Right lobe of liver (tissue), 6 donors: ENCODE data around the gene ZNF276. TPM values are rescaled to one million over a fixed set of nuclear protein-coding genes. Genes with fewer than 3 reads are reported as not detected.
"Not testable (repeated sequence)": the region's sequence is repeated elsewhere in the genome, so short reads cannot be mapped to it uniquely, and the experiment has no call there.

Experiments
- ATAC-seq, 4 donors: fragments of 200-7000 bp; cut with Tn5 transposase; one replicate each; pipeline ENCODE4 v1.9.1; 2020; ENCODE audit warnings: mild to moderate bottlenecking in 4 of 4, moderate library complexity in 4 of 4
- DNase-seq, 3 donors: peaks; one replicate each; pipeline ENCODE4 v3.0.0-alpha.2; 2020
- H3K27ac ChIP-seq, 3 donors: fragments of 200-600 bp; one replicate each; pipeline ENCODE4 v1.8.0; 2022
- H3K27me3 ChIP-seq, 2 donors: fragments of 200-600 bp; one replicate each; pipeline ENCODE4 v1.8.0; 2022
- H3K36me3 ChIP-seq, 4 donors: fragments of 200-600 bp; sonication (generic) in 1 of 4; one replicate each; pipeline versions ENCODE4 v1.5.1 to v1.8.0; 2017 to 2022; ENCODE audit warnings: control low read depth in 1 of 4
- H3K4me1 ChIP-seq, 4 donors: fragments of 200-600 bp; sonication (generic) in 1 of 4; one replicate each; pipeline versions ENCODE4 v1.5.1 to v1.8.0; 2017 to 2022; ENCODE audit warnings: control low read depth in 1 of 4
- H3K4me3 ChIP-seq, 3 donors: fragments of 200-600 bp; one replicate each; pipeline ENCODE4 v1.8.0; 2022
- H3K9me3 ChIP-seq, 4 donors: fragments of 200-600 bp; sonication (generic) in 1 of 4; one replicate each; pipeline versions ENCODE4 v1.5.1 to v1.8.0; 2017 to 2022; ENCODE audit warnings: control low read depth in 1 of 4
- POLR2A ChIP-seq: fragments of 450-650 bp; IDR thresholded peaks from one replicate; pipeline ENCODE4 v1.6.1; 2017; ENCODE audit warnings: antibody characterized with exemption, mild to moderate bottlenecking
- WGBS: methylation state at CpG from one replicate; pipeline ENCODE4 v1.1.6; 2018; ENCODE audit warnings: low coverage, low lambda C conversion rate; ENCODE audit not compliant: insufficient coverage; ENCODE audit errors: missing lambda C conversion rate; 5-methylcytosine and 5-hydroxymethylcytosine counted together
- intact Hi-C, 2 donors: fragments of 100-400 bp; cut with DNase I; formaldehyde crosslinking; loops; one replicate each; pipeline versions ENCODE4 v1.11.2 to v1.14.1; 2022
- long read RNA-seq: library from polyadenylated mRNA; unstranded; transcript quantifications from one replicate; pipeline ENCODE4 v2.0.0, GENCODE V29; 2019
- total RNA-seq, 6 experiments: library from RNA; depleted of rRNA in 2 of 6; stranded (reverse); fragments of >200 nt in 2 of 6; fragmentation: NEBNext Ultra II Directional in 3 of 6; extraction: Animal tissue kit (Norgen Biotek cat#: 25700) in 3 of 6; gene quantifications; one replicate each; pipeline versions ENCODE4 v1.1.0 to v1.2.4, GENCODE V29; 2016 to 2023
- TF ChIP-seq, protein P1 (sequence below), 4 donors: fragments of 200-600 bp in 3 of 4; fragments of 450-650 bp in 1 of 4; IDR thresholded peaks; one replicate each; pipeline versions ENCODE4 v1.5.1 to v1.8.0; 2016 to 2022; ENCODE audit warnings: antibody characterized with exemption in 4 of 4, mild to moderate bottlenecking in 2 of 4
- donor health status: DM: no; HTN: yes; CAD: no.
- donor health status: DM: no; HTN: no; CAD: no.
- donor health status: DM: no; HTN: no; CAD: no.
- donor health status: DM: no; HTN: yes; CAD: no.
- donor health status: DM: no; HTN: yes; CAD: no.

ZNF276 gene, protein sequence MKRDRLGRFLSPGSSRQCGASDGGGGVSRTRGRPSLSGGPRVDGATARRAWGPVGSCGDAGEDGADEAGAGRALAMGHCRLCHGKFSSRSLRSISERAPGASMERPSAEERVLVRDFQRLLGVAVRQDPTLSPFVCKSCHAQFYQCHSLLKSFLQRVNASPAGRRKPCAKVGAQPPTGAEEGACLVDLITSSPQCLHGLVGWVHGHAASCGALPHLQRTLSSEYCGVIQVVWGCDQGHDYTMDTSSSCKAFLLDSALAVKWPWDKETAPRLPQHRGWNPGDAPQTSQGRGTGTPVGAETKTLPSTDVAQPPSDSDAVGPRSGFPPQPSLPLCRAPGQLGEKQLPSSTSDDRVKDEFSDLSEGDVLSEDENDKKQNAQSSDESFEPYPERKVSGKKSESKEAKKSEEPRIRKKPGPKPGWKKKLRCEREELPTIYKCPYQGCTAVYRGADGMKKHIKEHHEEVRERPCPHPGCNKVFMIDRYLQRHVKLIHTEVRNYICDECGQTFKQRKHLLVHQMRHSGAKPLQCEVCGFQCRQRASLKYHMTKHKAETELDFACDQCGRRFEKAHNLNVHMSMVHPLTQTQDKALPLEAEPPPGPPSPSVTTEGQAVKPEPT
- total RNA-seq = 10 to 100 TPM in 2 of 6 experiments, 1 to 10 TPM in 4; 6.9 to 13.4 (median 9.1) TPM
- long read RNA-seq, full-length matches to known transcripts = 2 of 2 reads
- long read RNA-seq, partial matches to known transcripts = 0 of 2 reads
- long read RNA-seq, other reads (novel, unspliced or antisense) = 0 of 2 reads

GRCh38 chr16:89720813-89721545, at the start of gene ZNF276, which contains the start of gene VPS9D1:
Gene ZNF276, plus strand, starts transcription at chr16:89721537. Its CDS starts 104 bp downstream, at chr16:89721641.
Gene VPS9D1, minus strand, starts transcription at chr16:89720898. Its CDS starts 37 bp downstream, at chr16:89720861.
- WGBS = 0% methylated on average over 8 of the region's 103 CpGs
- Histone ChIP-seq H3K9me3 (no peaks in the 10 kb centered on the region), H3K4me3 (peak within 1 kb of the TSS; percentile 89 to 98 (median 94)), H3K36me3 (peaks cover 0 to 20% (median 10%) of the 10 kb centered on the region in 4 donors), H3K4me1 (peaks cover 0 to 31% (median 12%) of the 10 kb centered on the region in 4 donors), H3K27ac (peak within 1 kb of the TSS; percentile 90 to 95 (median 95)), H3K27me3 (no peaks in the 10 kb centered on the region)
- intact Hi-C loops = no loop called here
- DNase-seq (peak; percentile 92 to 93 (median 93)), ATAC-seq (peak; percentile 76 to 85 (median 80))
- TF ChIP-seq POLR2A = peak; percentile 56
- TF ChIP-seq, protein P1, sequence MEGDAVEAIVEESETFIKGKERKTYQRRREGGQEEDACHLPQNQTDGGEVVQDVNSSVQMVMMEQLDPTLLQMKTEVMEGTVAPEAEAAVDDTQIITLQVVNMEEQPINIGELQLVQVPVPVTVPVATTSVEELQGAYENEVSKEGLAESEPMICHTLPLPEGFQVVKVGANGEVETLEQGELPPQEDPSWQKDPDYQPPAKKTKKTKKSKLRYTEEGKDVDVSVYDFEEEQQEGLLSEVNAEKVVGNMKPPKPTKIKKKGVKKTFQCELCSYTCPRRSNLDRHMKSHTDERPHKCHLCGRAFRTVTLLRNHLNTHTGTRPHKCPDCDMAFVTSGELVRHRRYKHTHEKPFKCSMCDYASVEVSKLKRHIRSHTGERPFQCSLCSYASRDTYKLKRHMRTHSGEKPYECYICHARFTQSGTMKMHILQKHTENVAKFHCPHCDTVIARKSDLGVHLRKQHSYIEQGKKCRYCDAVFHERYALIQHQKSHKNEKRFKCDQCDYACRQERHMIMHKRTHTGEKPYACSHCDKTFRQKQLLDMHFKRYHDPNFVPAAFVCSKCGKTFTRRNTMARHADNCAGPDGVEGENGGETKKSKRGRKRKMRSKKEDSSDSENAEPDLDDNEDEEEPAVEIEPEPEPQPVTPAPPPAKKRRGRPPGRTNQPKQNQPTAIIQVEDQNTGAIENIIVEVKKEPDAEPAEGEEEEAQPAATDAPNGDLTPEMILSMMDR (IDR thresholded peaks at IDR 0.05) = no peak

DNA sequence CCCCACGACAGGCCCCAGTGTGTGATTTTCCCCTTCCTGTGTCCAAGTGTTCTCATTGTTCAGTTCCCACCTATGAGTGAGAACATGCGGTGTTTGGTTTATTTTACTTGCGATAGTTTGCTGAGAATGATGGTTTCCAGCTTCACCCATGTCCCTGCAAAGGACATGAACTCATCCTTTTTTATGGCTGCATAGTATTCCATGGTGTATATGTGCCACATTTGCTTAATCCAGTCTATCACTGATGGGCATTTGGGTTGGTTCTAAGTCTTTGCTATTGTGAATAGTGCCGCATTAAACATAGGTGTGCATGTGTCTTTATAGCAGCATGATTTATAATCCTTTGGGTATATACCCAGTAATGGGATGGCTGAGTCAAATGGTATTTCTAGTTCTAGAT, 49.8 kb upstream of the ZNF276 start:
- ATAC-seq = not testable (repeated sequence)

DNA sequence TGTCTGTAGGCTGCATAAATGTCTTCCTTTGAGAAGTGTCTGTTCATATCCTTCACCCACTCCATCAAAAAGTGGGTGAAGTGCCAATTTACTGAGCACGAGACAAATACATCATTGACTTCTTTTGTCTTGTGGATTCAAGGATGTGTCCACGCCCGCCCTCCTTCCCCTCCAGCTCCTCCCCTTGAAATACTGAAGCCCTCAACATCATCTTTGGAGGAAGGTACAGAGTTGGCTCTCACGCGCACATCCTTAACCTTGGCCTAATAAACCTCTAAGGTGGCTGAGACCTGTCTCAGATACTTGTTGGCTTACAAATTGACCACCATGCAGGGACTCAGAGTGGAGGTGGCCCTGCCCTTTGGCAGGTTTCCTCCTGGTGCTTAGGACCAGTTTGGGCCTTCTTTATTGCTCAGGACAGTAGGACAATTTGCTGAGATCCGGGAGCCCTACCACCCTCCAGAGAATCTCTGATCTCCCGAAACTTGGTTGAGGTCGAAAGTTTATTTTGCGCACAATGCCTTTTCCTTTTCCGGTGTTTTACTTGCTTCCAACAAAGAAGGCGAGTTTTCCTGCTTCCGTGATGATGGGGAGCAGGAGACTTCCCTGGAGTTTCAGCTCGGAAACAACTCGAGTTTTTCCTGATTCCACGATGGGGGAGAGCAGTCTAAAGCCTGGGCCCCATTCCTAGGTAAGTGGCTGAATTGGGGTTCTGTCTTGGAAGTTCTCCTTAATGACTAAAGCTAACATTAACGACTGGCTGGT, 49.0 kb upstream of the ZNF276 start:
- intact Hi-C loops = no loop called here
- ATAC-seq = no peak
- 86% methylated on average over 16 of the region's 16 CpGs for WGBS
- no peaks in the 10 kb centered on the region for H3K9me3 ChIP-seq
- H3K27me3 ChIP-seq = no peaks in the 10 kb centered on the region
- no peak for DNase-seq
- H3K27ac ChIP-seq = no peak overlapping the region
- peaks cover 0 to 12% (median 0%) of the 10 kb centered on the region in 4 donors for H3K4me1 ChIP-seq
- H3K4me3 ChIP-seq = no peak overlapping the region
- TF ChIP-seq POLR2A = no peak
- TF ChIP-seq, protein P1 (IDR thresholded peaks at IDR 0.05) = no peak
- H3K36me3 ChIP-seq = no peaks in the 10 kb centered on the region

More for the DNA sequence above, 49.8 kb upstream of the ZNF276 start:
- H3K27ac ChIP-seq, H3K4me3 ChIP-seq, H3K27me3 ChIP-seq, DNase-seq, H3K9me3 ChIP-seq, intact Hi-C loops, H3K36me3 ChIP-seq: not testable (repeated sequence)
- WGBS = 97% methylated on average over 4 of the region's 4 CpGs
- peaks cover 0 to 12% (median 0%) of the 10 kb centered on the region in 4 donors for H3K4me1 ChIP-seq

DNA sequence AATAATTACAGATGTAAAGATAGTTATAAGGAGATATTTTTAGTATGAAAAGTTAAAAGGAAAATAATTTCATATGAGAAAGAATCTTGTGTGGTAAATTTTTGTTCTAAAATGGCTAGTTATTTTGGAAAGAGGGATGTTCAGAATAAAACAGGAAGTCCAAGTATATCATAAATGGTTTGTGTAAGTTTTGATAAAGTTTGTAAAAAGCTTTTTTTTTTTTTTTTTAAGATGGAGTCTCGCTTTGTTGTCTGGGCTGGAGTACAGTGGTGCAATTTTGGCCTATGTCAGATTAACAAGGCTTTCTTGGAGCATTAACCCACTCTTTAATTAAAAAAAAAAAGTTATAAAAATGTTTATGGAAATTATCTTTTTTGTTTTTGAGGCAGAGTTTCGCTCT, 43.1 kb upstream of the ZNF276 start:
- no peak for DNase-seq
- intact Hi-C loops = no loop called here
- 93% methylated on average over 2 of the region's 2 CpGs for WGBS
- H3K36me3 ChIP-seq = no peaks in the 10 kb centered on the region
- peaks cover 0 to 1% (median 0%) of the 10 kb centered on the region in 4 donors for H3K4me1 ChIP-seq
- TF ChIP-seq POLR2A = no peak
- TF ChIP-seq, protein P1 (IDR thresholded peaks at IDR 0.05) = no peak
- no peaks in the 10 kb centered on the region for H3K27me3 ChIP-seq
- H3K9me3 ChIP-seq = no peaks in the 10 kb centered on the region
- no peak for ATAC-seq
- no peak overlapping the region for H3K4me3 ChIP-seq
- no peak overlapping the region for H3K27ac ChIP-seq
